Measurements from ENCODE around the gene CD9.

CD9 gene

DNA sequence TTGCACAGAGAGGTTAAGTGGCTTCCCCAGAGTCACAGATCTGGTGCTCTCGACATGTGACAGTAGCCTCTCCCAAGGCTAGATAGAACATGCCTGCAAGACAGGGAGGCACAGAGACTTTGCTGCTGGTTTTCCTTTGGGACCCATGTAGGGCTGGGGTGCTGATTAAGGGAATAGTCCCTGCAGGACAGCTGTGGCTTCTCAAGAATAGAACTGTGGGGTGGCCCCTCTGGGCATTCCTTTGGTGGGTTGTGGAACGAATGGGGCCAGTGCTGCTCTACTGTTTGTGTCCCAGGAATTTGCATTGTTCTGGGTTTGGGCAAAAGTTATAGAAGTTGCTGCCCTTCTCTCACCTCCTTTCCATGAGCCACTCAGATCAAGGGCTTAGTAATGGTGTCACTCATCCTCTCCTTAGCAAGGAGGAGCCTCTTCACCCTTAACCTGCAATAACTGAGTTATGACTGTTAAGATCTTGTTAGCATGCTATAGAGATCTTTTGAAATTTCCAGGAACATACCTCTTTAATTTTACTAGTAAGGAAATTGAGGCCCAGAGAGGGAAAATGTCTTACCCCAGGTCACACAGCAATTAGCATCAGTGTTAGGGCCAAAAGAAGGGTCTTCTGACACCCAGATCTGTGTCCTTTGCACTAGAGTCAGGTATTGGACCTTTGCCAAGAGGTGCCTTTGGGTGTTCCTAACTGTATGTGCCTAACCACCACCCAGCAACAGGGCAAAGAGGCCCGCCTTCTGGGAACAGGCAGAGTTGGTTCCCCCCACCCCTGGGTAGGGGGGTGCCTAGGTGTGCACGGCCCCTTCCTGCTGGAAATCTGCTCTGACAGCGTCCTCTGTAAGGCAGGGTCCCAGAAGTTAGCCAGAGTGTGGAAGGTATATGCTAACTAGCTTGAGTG lies 31.4 kb downstream of the CD9 start:
- TF ChIP-seq, protein P1, sequence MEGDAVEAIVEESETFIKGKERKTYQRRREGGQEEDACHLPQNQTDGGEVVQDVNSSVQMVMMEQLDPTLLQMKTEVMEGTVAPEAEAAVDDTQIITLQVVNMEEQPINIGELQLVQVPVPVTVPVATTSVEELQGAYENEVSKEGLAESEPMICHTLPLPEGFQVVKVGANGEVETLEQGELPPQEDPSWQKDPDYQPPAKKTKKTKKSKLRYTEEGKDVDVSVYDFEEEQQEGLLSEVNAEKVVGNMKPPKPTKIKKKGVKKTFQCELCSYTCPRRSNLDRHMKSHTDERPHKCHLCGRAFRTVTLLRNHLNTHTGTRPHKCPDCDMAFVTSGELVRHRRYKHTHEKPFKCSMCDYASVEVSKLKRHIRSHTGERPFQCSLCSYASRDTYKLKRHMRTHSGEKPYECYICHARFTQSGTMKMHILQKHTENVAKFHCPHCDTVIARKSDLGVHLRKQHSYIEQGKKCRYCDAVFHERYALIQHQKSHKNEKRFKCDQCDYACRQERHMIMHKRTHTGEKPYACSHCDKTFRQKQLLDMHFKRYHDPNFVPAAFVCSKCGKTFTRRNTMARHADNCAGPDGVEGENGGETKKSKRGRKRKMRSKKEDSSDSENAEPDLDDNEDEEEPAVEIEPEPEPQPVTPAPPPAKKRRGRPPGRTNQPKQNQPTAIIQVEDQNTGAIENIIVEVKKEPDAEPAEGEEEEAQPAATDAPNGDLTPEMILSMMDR (IDR thresholded peaks at IDR 0.05; ENCODE audit: insufficient read depth, low read length) = no peak
- TF ChIP-seq POLR2AphosphoS5 (IDR thresholded peaks at IDR 0.05; ENCODE audit: low read depth) (no peak), GABPA (IDR thresholded peaks at IDR 0.05; ENCODE audit: low read depth) (no peak)
- TF ChIP-seq, protein P2, sequence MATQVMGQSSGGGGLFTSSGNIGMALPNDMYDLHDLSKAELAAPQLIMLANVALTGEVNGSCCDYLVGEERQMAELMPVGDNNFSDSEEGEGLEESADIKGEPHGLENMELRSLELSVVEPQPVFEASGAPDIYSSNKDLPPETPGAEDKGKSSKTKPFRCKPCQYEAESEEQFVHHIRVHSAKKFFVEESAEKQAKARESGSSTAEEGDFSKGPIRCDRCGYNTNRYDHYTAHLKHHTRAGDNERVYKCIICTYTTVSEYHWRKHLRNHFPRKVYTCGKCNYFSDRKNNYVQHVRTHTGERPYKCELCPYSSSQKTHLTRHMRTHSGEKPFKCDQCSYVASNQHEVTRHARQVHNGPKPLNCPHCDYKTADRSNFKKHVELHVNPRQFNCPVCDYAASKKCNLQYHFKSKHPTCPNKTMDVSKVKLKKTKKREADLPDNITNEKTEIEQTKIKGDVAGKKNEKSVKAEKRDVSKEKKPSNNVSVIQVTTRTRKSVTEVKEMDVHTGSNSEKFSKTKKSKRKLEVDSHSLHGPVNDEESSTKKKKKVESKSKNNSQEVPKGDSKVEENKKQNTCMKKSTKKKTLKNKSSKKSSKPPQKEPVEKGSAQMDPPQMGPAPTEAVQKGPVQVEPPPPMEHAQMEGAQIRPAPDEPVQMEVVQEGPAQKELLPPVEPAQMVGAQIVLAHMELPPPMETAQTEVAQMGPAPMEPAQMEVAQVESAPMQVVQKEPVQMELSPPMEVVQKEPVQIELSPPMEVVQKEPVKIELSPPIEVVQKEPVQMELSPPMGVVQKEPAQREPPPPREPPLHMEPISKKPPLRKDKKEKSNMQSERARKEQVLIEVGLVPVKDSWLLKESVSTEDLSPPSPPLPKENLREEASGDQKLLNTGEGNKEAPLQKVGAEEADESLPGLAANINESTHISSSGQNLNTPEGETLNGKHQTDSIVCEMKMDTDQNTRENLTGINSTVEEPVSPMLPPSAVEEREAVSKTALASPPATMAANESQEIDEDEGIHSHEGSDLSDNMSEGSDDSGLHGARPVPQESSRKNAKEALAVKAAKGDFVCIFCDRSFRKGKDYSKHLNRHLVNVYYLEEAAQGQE (IDR thresholded peaks at IDR 0.05; ENCODE audit: insufficient replicate concordance, low read depth) = no peak
- DNase-seq (ENCODE audit: low read depth in 1 of 2, low spot score in 1 of 2) = peak in 1 of 2 experiments; percentile 15
- H3K4me3 ChIP-seq (replicated peaks; ENCODE audit: insufficient read depth, low read length) = no peak overlapping the region
- no peaks in the 10 kb centered on the region for H3K27me3 ChIP-seq (ENCODE audit: insufficient read depth, poor library complexity, severe bottlenecking)
- H3K27ac ChIP-seq (replicated peaks) = peak overlapping the region; percentile 73

DNA sequence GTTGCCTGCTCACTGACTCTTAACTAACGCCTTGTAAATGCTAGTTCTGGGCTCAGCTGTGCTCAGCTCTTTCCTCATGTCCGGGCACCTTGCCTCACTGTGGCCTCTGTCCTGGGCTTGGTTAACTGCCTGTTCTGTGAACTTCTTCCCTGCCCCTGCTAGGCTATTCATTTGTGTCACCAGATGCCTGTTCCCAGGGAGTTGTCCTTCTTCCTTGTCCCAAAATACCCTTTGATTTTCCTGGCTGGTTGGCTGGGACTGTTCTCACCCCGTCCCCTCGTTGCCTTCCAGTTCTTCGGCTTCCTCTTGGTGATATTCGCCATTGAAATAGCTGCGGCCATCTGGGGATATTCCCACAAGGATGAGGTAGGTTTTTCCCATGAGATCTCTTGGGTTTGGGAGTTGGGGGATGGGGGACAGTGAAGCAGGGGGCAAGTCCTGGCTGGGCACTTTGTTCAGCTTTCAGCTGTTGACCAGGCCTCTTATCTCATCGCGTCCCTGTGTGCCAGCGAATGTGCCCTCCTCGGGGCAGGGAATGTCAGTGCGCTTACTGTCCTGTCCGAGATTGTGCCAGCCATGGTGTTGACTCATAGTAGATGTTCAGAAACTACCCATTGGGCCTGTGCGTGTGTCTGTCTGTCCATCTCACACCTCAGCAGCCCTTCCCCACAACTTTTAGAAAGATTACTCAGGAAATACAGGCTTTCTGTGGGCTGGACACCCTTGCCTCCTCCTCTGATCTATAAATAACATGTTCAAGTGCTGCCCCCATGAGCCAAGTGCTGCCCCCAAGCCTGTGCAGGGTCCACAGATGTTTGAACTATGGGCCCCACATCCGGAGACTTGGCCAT lies 33.1 kb downstream of the CD9 start:
- TF ChIP-seq POLR2AphosphoS5 (IDR thresholded peaks at IDR 0.05; ENCODE audit: low read depth) (no peak), SPI1 (IDR thresholded peaks at IDR 0.05; ENCODE audit: borderline replicate concordance, low read depth) (no peak), GABPA (IDR thresholded peaks at IDR 0.05; ENCODE audit: low read depth) (no peak)
- TF ChIP-seq, protein P2 (IDR thresholded peaks at IDR 0.05; ENCODE audit: insufficient replicate concordance, low read depth) = no peak
- TF ChIP-seq, protein P1 (IDR thresholded peaks at IDR 0.05; ENCODE audit: insufficient read depth, low read length) = no peak
- H3K27me3 ChIP-seq (ENCODE audit: insufficient read depth, poor library complexity, severe bottlenecking) = no peaks in the 10 kb centered on the region
- DNase-seq (ENCODE audit: low read depth in 1 of 2, low spot score in 1 of 2) = peak in 1 of 2 experiments; percentile 79
- no peak overlapping the region for H3K4me3 ChIP-seq (replicated peaks; ENCODE audit: insufficient read depth, low read length)
- peak overlapping the region; percentile 54 for H3K27ac ChIP-seq (replicated peaks)

DNA sequence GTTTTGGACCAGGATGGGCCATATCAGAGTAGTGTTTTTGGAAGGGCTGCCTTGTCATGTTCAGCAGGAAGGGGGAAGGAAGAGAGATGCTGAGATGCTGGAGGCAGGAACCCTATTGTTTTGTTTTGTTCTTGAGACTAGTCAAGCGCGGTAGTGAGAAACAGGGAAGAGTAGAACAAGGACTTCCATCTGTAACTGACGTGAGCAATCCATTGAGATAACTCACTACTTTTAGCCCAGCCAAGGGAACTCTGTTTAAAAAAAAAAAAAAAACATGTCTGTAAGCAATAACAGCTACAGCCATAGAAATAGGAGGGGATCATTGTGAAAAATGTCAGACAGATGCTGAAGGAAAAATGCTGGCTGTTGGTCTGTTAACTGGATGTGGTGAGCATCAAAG lies 34.0 kb downstream of the CD9 start:
- TF ChIP-seq, protein P2 (IDR thresholded peaks at IDR 0.05; ENCODE audit: insufficient replicate concordance, low read depth) = no peak
- TF ChIP-seq, protein P1 (IDR thresholded peaks at IDR 0.05; ENCODE audit: insufficient read depth, low read length) = no peak
- TF ChIP-seq SPI1 (IDR thresholded peaks at IDR 0.05; ENCODE audit: borderline replicate concordance, low read depth) (no peak), GABPA (IDR thresholded peaks at IDR 0.05; ENCODE audit: low read depth) (no peak), POLR2AphosphoS5 (IDR thresholded peaks at IDR 0.05; ENCODE audit: low read depth) (no peak)
- Histone ChIP-seq H3K4me3 (replicated peaks; ENCODE audit: insufficient read depth, low read length) (no peak overlapping the region), H3K27me3 (ENCODE audit: insufficient read depth, poor library complexity, severe bottlenecking) (no peaks in the 10 kb centered on the region), H3K27ac (replicated peaks) (no peak overlapping the region)
- no peak for DNase-seq (ENCODE audit: low read depth in 1 of 2, low spot score in 1 of 2)

Data from HL-60 (cell line).